ENCODE results near the gene SPAG4. TPM values are rescaled to one million over a fixed set of nuclear protein-coding genes. Genes with fewer than 3 reads are reported as not detected.

The SPAG4 gene
- polyA plus RNA-seq, 10 donors = 1.2 to 6.9 (median 2.1) TPM

DNA sequence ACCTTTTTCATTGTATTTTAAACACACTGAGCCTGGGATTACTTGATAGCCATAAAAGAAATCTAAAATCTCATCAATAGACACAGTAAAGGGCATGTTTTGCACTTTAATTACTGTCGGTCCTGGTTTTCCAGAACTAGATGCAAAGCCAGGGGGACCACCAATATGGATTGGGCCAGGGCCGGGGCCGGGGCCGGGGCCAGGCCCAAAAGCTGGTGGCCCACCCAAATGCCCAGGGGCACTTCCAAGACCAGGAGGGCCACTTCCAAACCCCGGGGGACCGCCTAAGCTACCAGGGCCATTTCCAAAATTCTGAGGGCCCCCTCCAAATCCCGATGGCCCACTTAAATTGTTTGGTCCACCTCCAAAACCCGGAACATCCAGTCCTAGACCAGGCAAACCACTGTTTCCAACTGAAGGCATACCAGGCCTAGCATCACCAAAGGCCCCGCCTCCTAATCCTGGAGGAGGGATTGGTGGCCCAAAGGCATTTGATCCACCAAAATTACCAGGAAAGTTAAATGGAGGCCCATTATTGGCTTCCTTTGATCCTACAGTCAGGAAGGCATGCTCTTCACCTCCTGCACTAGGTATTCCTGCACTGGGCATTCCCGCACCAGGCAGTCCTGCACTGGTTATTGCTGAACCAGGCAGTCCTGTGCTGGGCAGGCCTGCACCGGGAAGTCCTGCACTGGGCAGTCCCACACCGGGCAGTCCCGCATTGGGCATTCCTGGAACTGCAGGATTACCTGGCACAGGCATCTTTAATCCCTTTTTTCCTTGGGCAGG, 37.2 kb downstream of the SPAG4 start:
- no peak for DNase-seq

DNA sequence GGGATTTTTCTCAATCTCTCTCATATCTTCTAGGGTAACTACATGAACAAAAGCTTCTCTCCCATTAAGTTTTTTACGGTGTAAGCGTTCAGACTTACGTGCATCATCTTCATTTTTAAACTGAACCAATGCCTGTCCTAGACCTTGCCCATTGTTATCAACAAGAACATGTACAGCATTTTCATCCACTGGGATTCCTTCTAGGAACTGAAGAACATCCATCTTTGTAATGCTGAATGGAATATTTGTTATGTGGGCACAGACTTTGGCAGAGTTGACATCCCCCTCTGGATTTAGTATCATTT, 37.8 kb downstream of the SPAG4 start:
- no peak for DNase-seq

DNA sequence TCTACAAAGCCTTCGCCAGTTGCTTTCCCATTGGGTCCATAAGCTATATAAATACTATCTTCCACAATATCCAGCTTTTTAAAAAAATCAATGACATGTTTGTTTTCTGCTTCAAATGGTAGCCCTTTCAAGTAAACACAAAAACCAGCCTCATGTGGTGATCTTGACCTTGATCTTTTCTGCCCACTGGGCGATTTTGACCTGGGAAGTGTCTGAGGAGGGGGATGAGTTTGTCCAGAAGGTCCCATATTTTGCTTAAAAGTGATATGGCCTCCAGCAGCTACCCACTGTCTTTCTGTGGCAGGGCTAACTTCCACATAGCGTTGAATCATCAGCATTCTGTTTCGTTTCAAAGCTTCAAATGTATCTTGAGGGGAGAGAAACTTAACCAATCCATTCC, 38.3 kb downstream of the SPAG4 start:
- DNase-seq = no peak

DNA sequence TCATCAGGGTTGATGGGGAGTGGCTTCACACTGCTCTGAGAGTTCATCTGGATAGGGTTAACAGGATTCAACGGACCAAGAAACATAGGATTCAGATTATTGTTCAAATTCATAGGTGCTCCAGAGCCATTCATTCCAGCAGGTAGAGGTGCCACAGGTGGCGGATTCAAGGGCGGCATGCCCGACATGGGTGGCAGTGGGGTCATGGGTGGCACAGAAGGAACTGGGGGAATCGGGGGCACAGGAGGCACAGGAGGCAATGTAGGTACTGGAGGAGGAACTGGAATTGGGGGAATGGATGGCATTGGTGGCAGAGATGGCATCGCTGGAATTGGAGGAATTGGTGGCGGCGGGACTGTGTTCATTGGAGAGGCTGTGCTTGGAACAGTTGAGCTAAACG, 38.8 kb downstream of the SPAG4 start:
- no peak for DNase-seq

DNA sequence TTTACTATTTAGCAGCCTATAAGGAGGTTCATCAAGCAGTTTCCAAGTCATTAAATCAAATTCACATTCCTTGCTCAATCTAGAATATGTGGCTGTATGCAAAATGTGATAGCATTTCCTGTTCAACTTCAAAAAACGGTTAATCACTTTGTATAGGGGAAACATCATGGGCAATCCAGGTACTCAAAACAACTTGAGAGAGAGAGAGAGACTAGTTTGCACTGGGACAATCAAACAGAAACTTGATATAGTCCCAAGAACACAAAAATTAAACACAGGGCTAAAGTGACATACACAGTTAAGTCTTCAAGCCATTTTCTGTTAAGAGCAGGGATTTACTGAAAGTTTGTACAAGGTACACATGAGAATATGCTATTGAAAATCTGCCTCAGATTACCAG, 41.6 kb downstream of the SPAG4 start:
- DNase-seq = no peak

DNA sequence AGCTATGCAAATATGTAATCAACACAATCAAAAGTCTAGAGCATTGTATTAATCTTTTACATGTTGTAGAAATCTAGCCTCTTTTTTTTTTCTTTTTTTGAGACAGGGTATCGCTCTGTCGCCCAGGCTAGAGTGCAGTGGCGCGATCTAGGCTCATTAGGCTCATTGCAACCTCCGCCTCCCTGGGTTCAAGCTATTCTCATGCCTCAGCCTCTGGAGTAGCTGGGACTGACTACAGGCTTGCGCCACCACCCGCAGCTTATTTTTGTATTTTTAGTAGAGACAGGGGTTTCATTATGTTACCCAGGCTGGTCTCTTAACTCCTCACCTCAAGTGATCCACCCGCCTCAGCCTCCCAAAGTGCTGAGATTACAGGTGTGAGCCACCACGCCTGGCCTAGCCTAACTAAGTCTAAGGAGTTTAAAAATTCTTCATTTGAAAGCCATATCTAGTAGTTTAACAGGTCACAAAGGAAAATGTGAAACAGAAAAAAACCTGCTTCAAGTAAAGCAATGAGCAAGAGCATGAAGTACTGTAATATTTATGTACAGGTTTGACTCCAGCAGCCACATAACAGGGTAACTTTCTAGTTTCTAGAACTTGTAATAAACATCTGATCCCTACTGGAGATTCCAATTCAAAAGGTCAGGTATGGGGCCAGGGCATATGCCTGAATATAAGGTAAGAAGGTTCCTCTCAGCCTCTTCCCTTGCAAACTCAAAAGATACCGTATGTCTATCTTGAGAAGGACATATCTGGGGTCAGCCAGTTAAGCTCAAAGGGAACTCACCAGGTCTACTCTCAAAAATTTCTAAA, 44.7 kb downstream of the SPAG4 start:
- DNase-seq = no peak

DNA sequence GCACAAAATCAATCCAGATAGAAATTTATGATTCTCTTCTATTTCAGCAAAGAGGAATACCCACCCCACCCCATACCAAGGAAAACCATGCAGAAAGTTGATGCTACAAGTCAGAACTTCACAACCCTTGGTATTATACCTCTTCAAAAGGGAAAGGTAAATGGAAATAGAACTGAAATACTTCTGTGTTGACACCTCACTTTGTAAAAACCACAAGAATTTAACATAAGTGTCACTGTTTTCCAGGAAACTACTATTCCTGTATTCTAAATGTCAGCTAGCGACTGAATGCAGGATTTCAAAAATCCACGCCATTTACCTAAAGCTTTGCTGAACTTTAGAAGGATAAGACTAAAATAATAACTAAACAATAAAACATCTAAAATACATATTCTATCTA, 45.4 kb downstream of the SPAG4 start:
- no peak for DNase-seq

DNA sequence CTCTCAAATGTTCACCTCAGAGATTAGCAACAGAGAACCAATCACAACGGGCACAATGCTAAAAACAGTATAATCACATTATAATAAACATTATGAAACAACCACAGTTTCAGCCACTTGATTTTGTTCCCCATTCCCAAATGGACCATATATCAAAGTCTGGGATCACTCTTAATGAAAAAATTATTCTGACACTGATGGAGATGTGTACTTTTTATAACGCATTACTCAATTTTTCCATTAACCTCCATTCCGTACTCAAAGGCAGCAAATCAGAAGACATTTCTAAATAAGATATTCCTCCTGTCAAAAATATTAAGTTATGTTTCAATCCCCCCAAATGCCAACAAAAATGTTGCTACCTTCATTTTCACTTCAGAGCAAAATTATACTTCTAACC, 46.3 kb downstream of the SPAG4 start:
- no peak for DNase-seq

DNA sequence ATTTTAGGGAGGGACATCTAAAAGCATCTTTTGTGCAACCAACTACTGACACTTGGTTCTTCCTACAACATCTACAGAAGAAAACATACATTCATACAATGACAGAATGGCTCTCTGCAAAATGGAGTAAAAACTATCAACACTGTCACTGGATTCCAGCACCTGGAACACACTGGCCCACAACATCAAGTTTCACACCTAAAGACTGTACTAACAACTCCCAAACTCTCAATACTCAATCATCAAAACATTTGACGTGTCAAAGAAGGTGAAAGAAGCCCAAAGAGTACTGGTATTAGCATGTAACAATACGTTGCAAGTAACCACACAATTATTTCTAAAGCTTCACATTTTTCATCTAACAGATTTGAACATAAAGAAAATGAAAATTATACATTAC, 46.9 kb downstream of the SPAG4 start:
- no peak for DNase-seq

DNA sequence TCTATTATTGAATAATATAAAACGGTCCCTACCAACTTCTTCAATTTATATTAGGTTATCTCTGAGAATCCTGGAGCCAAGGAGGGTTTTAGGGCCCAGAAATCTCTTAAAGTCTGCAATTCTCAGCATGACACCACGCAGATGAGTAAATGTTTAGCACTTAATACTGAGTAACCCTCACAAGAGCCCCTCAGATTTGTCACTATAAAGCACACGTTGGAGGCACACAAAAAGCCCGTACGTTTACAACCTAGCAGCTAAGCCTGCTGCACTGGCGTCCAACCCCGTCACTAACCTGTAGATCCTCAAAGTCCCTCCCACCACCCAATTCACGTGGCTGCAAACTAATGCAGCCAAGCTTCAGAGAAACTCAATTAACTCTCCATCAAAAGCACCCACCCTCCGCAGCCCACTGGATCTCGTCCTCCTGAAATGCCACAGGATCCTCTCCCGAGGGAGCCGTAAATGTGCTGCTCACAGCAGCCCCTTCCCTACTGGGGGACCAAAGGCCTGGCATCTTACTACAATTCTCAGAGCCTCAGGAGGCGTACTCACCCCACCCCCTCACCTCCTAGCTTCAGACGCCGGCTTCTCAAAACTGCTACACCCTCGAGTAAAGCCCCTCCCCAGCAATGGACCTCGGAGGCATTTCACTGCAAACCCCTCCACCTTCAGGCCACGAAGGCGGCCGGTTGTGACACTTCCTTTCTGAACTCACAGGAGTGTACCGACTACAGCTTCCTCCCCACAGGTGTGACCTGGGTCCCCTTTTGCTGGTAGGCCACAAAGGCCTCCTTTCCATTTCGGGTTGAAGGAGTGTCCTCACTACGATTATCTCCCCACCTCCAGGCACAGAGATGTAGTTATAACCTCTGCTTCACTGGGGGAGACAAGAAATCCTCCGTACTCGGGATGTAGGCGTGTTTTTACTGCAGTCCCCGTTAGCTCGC, 48.2 kb downstream of the SPAG4 start:
- DNase-seq = peak; percentile 25 to 71 (median 37)

DNA sequence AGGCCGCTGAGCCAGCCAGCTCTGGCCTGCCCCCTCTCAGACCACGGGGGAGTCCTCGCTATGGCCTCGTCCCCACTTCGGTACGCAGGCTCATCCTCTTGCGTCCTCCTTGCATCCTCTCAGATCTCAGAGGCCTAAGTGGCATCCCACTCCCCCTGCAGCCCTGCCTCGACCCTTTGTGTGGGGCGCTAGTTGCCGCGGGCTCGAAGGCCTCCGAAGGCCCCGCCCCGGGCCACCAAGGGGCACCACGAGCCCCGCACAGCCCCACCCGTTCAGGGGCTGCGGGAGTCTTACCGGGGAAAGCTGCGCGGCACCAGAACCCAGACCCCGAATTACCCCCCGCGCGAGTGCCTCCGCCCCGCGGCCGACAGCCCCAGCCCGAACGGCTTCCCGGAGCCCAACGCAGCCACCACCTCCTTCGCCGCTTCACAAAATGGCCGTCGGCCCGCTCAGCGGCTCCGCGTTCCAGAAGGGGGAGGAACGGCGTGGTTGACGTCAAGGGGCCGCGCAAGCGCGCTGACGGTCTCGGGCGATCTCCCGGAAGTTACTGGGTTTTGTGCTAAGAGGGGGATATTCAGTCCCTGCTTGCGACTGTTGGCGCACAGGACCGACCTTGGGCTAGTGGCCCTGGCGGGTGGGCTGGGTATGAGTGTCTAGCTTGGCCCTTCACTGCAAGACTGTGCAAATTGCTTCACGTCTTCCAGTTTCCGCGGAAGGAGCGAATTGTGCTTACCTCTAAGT, 49.0 kb downstream of the SPAG4 start, which contains the start of the genes CPNE1 and RBM12:
Gene CPNE1, minus strand, starts transcription at position 435 of the 741 bp plus-strand sequence. CDS start 31,977 bp downstream, outside the sequence.
Gene RBM12, minus strand, starts transcription at position 435 of the 741 bp plus-strand sequence. CDS start 9,578 bp downstream, outside the sequence.
- DNase-seq = peak; percentile 92 to 98 (median 96)

DNA sequence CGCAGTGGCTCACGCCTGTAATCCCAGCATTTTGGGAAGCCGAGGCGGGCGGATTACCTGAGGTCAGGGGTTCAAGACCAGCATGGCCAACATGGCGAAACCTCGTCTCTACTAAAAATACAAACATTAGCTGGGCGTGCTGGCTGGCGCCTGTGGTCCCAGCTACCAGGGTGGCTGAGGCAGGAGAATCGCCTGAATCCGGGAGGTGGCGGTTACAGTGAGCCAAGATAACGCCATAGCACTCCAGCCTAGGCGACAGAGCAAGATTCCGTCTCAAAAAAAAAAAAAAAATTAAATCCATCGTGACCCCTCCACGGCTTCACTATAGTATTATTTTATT, 50.3 kb downstream of the SPAG4 start:
- no peak for DNase-seq

DNA sequence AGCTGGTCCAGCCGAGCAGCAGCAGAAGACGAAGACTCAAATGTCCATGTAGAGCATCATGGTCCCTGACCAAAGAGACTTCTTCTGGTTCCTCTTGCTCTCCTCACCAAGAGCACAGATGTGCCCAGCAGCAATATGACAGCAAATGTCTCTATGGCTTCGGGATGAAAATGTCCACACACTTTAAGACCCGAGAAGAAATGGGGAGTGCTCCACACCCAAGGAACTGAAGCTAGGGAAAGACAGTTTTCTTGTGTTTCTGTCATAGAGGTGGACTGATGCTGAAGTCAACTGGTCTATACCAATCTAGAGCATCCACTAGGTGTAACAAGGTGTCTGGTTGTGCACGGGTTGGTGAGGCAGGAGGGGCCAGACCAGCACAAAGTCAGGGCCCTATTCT, 53.6 kb downstream of the SPAG4 start:
- no peak for DNase-seq

DNA sequence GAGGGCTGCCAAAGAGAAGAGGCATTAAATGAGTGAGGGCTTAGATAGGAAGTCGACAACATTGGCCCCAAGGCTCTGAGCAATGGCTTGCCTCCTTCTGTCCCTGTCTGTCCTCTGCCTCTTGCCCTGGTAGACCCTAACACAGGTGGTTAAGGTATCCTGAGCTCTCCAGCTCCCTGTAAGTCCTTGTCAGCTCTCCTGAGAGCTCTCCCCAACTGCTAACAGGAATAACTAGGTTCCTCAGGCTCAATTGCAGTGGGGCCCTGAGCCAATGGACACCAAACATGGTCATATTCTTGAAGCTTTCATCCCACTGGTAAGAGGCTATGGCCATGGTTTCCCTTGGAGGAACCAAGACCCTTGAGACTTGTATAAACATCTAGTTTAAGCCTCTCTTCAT, 54.1 kb downstream of the SPAG4 start:
- DNase-seq = no peak

Other genes starting within 250 kb of the SPAG4 start
- gene UQCC1, start 203.9 kb upstream of the SPAG4 start, polyA plus RNA-seq (ENCODE audit: insufficient read length in 10 of 10) = 10 to 100 TPM; 31.4 to 48.2 (median 41.8) TPM
- gene GDF5, start 177.6 kb upstream of the SPAG4 start, polyA plus RNA-seq (ENCODE audit: insufficient read length in 10 of 10) = under 1 TPM in 9 of 10 donors, not detected in 1; 0.12 to 0.77 (median 0.33) TPM
- gene CEP250, start 160.2 kb upstream of the SPAG4 start, polyA plus RNA-seq (ENCODE audit: insufficient read length in 10 of 10) = 10 to 100 TPM; 21.7 to 35.4 (median 30.2) TPM
- gene C20orf173, start 86.2 kb upstream of the SPAG4 start, polyA plus RNA-seq (ENCODE audit: insufficient read length in 10 of 10) = not detected
- 100 to 1,000 TPM; 187 to 227 (median 216) TPM for gene ERGIC3, start 73.8 kb upstream of the SPAG4 start, polyA plus RNA-seq (ENCODE audit: insufficient read length in 10 of 10)
- gene CPNE1, start 49.1 kb downstream of the SPAG4 start, polyA plus RNA-seq (ENCODE audit: insufficient read length in 10 of 10) = 100 to 1,000 TPM in 7 of 10 donors, 10 to 100 TPM in 3; 82.4 to 165 (median 131) TPM
- gene RBM12, start 49.1 kb downstream of the SPAG4 start, polyA plus RNA-seq (ENCODE audit: insufficient read length in 10 of 10) = 10 to 100 TPM; 42.0 to 60.9 (median 54.5) TPM
- 10 to 100 TPM; 12.6 to 16.9 (median 14.4) TPM for gene NFS1, start 83.5 kb downstream of the SPAG4 start, polyA plus RNA-seq (ENCODE audit: insufficient read length in 10 of 10)
- 10 to 100 TPM; 45.8 to 96.6 (median 63.3) TPM for gene ROMO1, start 83.6 kb downstream of the SPAG4 start, polyA plus RNA-seq (ENCODE audit: insufficient read length in 10 of 10)
- 100 to 1,000 TPM; 205 to 339 (median 281) TPM for gene RBM39, start 126.4 kb downstream of the SPAG4 start, polyA plus RNA-seq (ENCODE audit: insufficient read length in 10 of 10)
- gene PHF20, start 156.2 kb downstream of the SPAG4 start, polyA plus RNA-seq (ENCODE audit: insufficient read length in 10 of 10) = 10 to 100 TPM; 22.8 to 35.7 (median 29.3) TPM